GM21447 (cell line): ENCODE results near the gene ELP5.

ENCODE experiments used
- ATAC-seq: cut with Tn5 transposase; IDR thresholded peaks from one replicate; pipeline ENCODE4 v1.9.1; 2021; ENCODE audit not compliant: unreplicated experiment

ELP5 gene

DNA sequence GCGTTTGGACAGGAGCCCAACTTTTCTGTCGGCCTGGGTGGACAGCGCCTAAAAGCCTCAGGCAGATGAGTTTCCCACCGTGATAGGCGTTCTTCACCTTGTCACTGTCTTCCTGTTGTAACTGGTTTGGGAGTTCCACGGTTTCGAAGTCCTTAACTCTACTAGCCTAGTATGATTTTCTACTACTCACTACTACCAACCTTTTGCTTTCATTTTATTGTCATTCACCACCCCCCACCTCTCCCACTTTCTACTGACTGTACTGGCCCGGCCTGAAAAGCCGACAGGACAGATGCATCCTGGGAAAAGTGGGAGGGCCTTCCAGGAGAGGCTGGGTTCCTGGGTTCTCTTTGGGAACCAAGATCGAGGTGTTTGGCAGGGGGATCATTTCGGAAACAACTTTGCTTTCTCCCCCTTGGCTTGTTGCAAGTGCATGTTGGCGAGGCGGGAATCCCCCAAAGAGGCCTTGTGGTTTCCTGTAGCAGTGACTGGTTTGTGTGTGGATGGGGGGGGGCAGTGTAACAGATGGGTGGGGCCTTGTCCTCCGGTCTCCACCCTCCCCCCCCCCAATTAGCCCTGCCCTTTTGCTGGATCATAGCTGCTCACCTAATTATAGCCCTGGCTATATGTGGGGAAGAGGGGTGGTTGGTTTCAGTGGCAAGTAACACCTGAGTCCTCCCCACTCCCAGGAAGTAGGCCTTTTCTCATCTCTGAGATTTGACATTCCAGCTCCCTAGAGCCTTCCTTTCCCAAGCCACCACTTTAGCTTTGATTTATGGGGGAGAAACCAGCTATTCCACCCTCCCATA is 56.8 kb downstream of the ELP5 start:
- no peak for ATAC-seq
